ENCODE data around the gene WNT9B. TPM values are rescaled to one million over a fixed set of nuclear protein-coding genes. Genes with fewer than 3 reads are reported as not detected.
A peak's percentile ranks its signal among the peaks of the same experiment; 100 is the strongest.

Gene WNT9B
- total and polyA plus RNA-seq, 2 experiments from 2014 or later = 0.17 TPM; not detected in 1

GRCh38 chr17:46901291-46901690 lies 49.9 kb downstream of the WNT9B start:
- H3K27me3 ChIP-seq (ENCODE audit: insufficient read depth) = no peaks in the 10 kb centered on the region
- H3K4me3 ChIP-seq = no peak overlapping the region
- H3K79me2 ChIP-seq (replicated peaks; ENCODE audit: insufficient read depth) = no peaks in the 10 kb centered on the region
- H4K20me1 ChIP-seq (replicated peaks; ENCODE audit: insufficient read depth) = no peaks in the 10 kb centered on the region
- peaks cover 12% of the 10 kb centered on the region; the same call in 2 of the 3 replicates for H3K9me3 Mint-ChIP-seq
- H3K27ac Mint-ChIP-seq = no peak overlapping the region
- H3F3A ChIP-seq (replicated peaks; ENCODE audit: low read depth) = no peaks in the 10 kb centered on the region
- no peak overlapping the region for H3K27ac ChIP-seq (ENCODE audit: low read depth)
- H2AFZ ChIP-seq = 0 out of 2 replicates have a peak overlapping the region, but pooled peaks have one; percentile 7
- H3K27me3 Mint-ChIP-seq (ENCODE audit: insufficient read depth, low read depth, poor library complexity) = peaks cover 7% of the 10 kb centered on the region
- ATAC-seq (0 out of 3 replicates have a peak, but pooled peaks have one; percentile 28), DNase-seq (ENCODE audit: low spot score) (no peak)
- H3K4me2 ChIP-seq = no peak overlapping the region
- H3K4me1 Mint-ChIP-seq = peaks cover 13% of the 10 kb centered on the region
- no peaks in the 10 kb centered on the region for H3K4me1 ChIP-seq (ENCODE audit: insufficient read depth)
- H3K4me3 Mint-ChIP-seq = no peak overlapping the region
- H3K36me3 ChIP-seq (ENCODE audit: insufficient read depth) = no peaks in the 10 kb centered on the region
- H3K36me3 Mint-ChIP-seq (ENCODE audit: low read depth) = no peaks in the 10 kb centered on the region
- H3K9me2 ChIP-seq (ENCODE audit: insufficient read depth) = 0 out of 2 replicates have a peak, but pooled peaks cover 7% of the 10 kb centered on the region
- no peak for TF ChIP-seq ZNF331 (CRISPR knock-in tag; IDR thresholded peaks at IDR 0.05; ENCODE audit: low read depth)

GRCh38 chr17:46903762-46904672 lies 52.6 kb downstream of the WNT9B start:
- Mint-ChIP-seq H3K36me3 (ENCODE audit: low read depth) (no peaks in the 10 kb centered on the region), H3K27ac (no peak overlapping the region), H3K4me3 (no peak overlapping the region), H3K27me3 (ENCODE audit: insufficient read depth, low read depth, poor library complexity) (peaks cover 10% of the 10 kb centered on the region), H3K4me1 (peaks cover 13% of the 10 kb centered on the region), H3K9me3 (peaks cover 5% of the 10 kb centered on the region; the same call in 2 of the 3 replicates)
- no peak overlapping the region for H2AFZ ChIP-seq
- H3K4me3 ChIP-seq = no peak overlapping the region
- no peaks in the 10 kb centered on the region for H3K27me3 ChIP-seq (ENCODE audit: insufficient read depth)
- ATAC-seq (no peak), DNase-seq (ENCODE audit: low spot score) (no peak)
- H4K20me1 ChIP-seq (replicated peaks; ENCODE audit: insufficient read depth) = no peaks in the 10 kb centered on the region
- no peak for TF ChIP-seq EZH2 (IDR thresholded peaks at IDR 0.05; ENCODE audit: low read depth, unreplicated experiment)
- no peak for TF ChIP-seq ETS1 (IDR thresholded peaks at IDR 0.05)
- no peak for TF ChIP-seq CTCF (conservative IDR thresholded peaks at IDR 0.05; ENCODE audit: low read depth in 2 of 2)
- no peaks in the 10 kb centered on the region for H3K36me3 ChIP-seq (ENCODE audit: insufficient read depth)
- no peaks in the 10 kb centered on the region for H3F3A ChIP-seq (replicated peaks; ENCODE audit: low read depth)
- no peaks in the 10 kb centered on the region for H3K79me2 ChIP-seq (replicated peaks; ENCODE audit: insufficient read depth)
- H3K27ac ChIP-seq (ENCODE audit: low read depth) = no peak overlapping the region
- no peak overlapping the region for H3K4me2 ChIP-seq
- 0 out of 2 replicates have a peak, but pooled peaks cover 4% of the 10 kb centered on the region for H3K9me2 ChIP-seq (ENCODE audit: insufficient read depth)
- H3K4me1 ChIP-seq (ENCODE audit: insufficient read depth) = no peaks in the 10 kb centered on the region

All from GM23338 (cell line).